ENCODE data around the gene POLR2A.
A peak's percentile ranks its signal among the peaks of the same experiment; 100 is the strongest.

Gene POLR2A

DNA sequence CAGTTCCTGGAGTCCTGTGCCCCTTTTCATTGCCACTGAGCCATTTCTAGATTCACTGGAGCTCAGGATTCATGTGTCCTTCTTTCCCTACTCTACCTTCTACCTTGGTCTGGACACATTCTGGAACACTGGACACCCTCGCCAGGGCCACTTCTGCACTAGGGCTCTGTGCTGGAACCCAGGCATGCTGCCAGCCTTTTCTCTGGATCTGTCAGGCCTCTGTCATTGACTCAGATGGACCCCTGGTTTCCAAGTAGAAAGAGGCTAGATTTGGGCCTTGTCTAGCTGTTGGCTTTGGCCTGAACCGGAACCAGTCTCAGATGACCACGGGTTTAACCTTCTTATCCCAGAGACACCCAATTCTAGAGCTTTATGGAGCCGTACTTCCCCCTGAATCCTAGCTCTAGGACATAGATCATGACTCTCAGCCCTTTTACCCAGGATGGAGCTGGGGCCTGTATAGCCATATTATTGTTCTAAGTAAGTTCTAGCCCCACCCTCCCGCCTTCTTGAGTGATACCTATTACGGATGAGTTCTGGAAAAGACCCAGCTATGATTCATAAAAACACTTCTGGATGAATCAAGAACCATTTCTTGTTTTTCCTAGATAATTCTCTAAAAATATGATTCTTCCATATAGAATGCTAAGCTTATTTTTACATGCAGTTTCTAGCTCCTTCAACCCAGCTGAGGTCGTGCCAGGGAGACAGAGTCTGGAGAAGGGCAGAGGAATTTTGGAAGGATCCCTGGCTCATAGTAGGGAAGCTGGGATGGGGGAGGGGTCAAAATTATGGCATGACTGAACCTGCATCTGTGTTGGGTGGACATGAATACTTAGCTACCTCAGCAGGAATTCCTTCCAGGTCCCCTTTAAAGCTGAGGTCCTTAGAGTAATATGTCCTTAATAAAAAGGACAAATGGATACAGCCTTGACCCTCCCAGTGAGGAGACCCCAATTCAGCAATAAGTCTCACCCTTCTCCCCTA, 40.4 kb upstream of the POLR2A start:
- Histone ChIP-seq H3K27me3 (ENCODE audit: insufficient read depth, low read length) (peaks cover 5% of the 10 kb centered on the region), H3K9me3 (ENCODE audit: low read length) (no peaks in the 10 kb centered on the region), H2AFZ (ENCODE audit: low read depth, low read length) (no peak overlapping the region), H3K4me3 (ENCODE audit: low read length) (no peak overlapping the region), H3K36me3 (ENCODE audit: insufficient read depth, low read length) (no peaks in the 10 kb centered on the region), H3K4me1 (ENCODE audit: insufficient read depth, low read length) (peaks cover 24% of the 10 kb centered on the region)

GRCh38 chr17:7444682-7445618, 39.2 kb upstream of the POLR2A start, which contains the start of gene CHRNB1:
Gene CHRNB1, plus strand, starts transcription at chr17:7445061. Its CDS starts 67 bp downstream, at chr17:7445128.
- Histone ChIP-seq H3K4me3 (ENCODE audit: low read length) (peak within 1 kb of the TSS; percentile 40), H3K27me3 (ENCODE audit: insufficient read depth, low read length) (no peaks in the 10 kb centered on the region), H3K9me3 (ENCODE audit: low read length) (no peaks in the 10 kb centered on the region), H3K4me1 (ENCODE audit: insufficient read depth, low read length) (peaks cover 15% of the 10 kb centered on the region), H3K36me3 (ENCODE audit: insufficient read depth, low read length) (no peaks in the 10 kb centered on the region), H2AFZ (ENCODE audit: low read depth, low read length) (peak within 1 kb of the TSS; percentile 29)

DNA sequence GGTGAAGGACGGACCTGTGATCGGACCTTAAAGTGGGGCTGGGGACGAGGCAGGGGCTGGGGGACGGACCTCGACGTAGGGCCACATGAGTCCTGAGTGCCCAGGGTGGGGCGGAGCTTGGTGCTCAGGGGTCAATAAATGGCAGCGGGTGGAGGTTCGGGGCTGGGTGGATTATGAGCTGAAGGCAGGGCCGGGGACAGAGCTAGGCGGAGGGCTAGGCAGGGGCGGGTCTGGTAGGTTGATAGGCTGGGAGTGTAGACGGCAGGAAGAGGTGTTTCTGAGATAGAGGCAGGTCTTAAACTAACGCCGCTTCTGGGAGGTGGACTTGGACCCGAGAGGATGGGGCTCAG, 38.6 kb upstream of the POLR2A start:
- Histone ChIP-seq H3K27me3 (ENCODE audit: insufficient read depth, low read length) (no peaks in the 10 kb centered on the region), H3K4me1 (ENCODE audit: insufficient read depth, low read length) (peaks cover 11% of the 10 kb centered on the region), H3K36me3 (ENCODE audit: insufficient read depth, low read length) (no peaks in the 10 kb centered on the region), H3K9me3 (ENCODE audit: low read length) (no peaks in the 10 kb centered on the region), H2AFZ (ENCODE audit: low read depth, low read length) (peak overlapping the region; percentile 29), H3K4me3 (ENCODE audit: low read length) (peak overlapping the region; percentile 40)

GRCh38 chr17:7448461-7448860, 35.7 kb upstream of the POLR2A start:
- no peaks in the 10 kb centered on the region for H3K36me3 ChIP-seq (ENCODE audit: insufficient read depth, low read length)
- H3K4me3 ChIP-seq (ENCODE audit: low read length), result no peak overlapping the region
- no peaks in the 10 kb centered on the region for H3K9me3 ChIP-seq (ENCODE audit: low read length)
- no peaks in the 10 kb centered on the region for H3K27me3 ChIP-seq (ENCODE audit: insufficient read depth, low read length)
- H2AFZ ChIP-seq (ENCODE audit: low read depth, low read length), result no peak overlapping the region
- H3K4me1 ChIP-seq (ENCODE audit: insufficient read depth, low read length), result peaks cover 2% of the 10 kb centered on the region

DNA sequence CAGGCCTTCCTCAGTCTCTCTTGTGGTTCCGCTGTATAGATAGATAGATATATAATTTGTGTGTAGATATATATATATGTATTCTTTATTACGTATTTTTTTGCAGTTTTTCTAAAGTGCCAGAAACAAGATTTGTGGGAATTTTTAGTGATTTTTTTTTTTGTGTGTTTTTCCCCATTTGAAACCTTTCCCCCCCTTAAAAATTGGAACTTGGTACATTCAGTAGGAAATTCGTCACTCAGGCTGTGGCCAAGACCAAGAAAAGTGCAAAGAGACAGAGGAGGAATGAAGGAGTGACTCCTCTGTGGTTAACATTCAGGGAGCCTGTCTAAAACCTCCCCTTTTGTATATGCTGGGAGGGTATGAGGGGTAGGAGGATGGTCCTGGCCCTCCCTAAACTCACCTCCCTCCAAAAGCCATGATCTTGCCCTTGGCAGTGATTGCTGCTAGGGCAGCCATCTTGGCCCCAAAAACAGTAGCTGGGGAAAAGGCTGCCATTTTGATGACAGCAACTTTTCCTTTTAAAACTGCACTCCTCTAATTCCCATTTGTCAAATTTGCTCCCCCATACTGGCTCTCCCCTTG, 24.1 kb upstream of the POLR2A start:
- H3K36me3 ChIP-seq (ENCODE audit: insufficient read depth, low read length), result peaks cover 17% of the 10 kb centered on the region
- H3K4me3 ChIP-seq (ENCODE audit: low read length), result no peak overlapping the region
- H3K27me3 ChIP-seq (ENCODE audit: insufficient read depth, low read length), result no peaks in the 10 kb centered on the region
- no peaks in the 10 kb centered on the region for H3K9me3 ChIP-seq (ENCODE audit: low read length)
- H2AFZ ChIP-seq (ENCODE audit: low read depth, low read length), result no peak overlapping the region
- H3K4me1 ChIP-seq (ENCODE audit: insufficient read depth, low read length), result no peaks in the 10 kb centered on the region

- H2AFZ ChIP-seq (ENCODE audit: low read depth, low read length), result no peak overlapping the region
- H3K36me3 ChIP-seq (ENCODE audit: insufficient read depth, low read length), result peaks cover 17% of the 10 kb centered on the region
- no peaks in the 10 kb centered on the region for H3K4me1 ChIP-seq (ENCODE audit: insufficient read depth, low read length)
- no peak overlapping the region for H3K4me3 ChIP-seq (ENCODE audit: low read length)
- H3K9me3 ChIP-seq (ENCODE audit: low read length), result no peaks in the 10 kb centered on the region
- H3K27me3 ChIP-seq (ENCODE audit: insufficient read depth, low read length), result no peaks in the 10 kb centered on the region
Measured at GRCh38 chr17:7460850-7461660, 23.1 kb upstream of the POLR2A start.

GRCh38 chr17:7462474-7463371, 21.4 kb upstream of the POLR2A start:
- Histone ChIP-seq H3K27me3 (ENCODE audit: insufficient read depth, low read length) (no peaks in the 10 kb centered on the region), H3K9me3 (ENCODE audit: low read length) (no peaks in the 10 kb centered on the region), H2AFZ (ENCODE audit: low read depth, low read length) (no peak overlapping the region), H3K4me1 (ENCODE audit: insufficient read depth, low read length) (peaks cover 10% of the 10 kb centered on the region), H3K4me3 (ENCODE audit: low read length) (no peak overlapping the region), H3K36me3 (ENCODE audit: insufficient read depth, low read length) (peaks cover 22% of the 10 kb centered on the region)

DNA sequence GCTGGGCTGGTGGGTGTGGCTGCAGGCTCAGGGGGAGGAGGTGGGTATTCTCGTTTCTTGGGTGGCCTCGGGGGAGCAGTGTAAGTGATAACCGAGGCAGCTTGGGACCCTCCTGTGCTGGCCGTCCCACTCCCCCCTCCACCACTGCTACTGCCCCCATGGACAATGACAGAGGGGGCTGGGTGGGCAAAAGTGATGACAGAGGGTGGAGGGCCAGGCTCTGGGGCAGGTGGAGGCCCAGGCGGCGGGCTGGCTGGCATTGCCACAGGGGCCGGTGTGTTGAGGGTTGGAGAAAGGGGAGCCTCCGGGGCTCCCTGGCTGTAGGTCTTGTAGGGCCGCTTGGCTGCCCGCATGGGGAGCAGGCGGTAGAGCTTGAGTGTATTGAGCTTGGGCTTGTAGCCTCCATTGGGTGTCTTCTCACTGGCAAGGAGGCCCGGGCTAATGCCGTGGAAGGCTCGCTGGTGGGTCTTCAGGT, 20.8 kb upstream of the POLR2A start:
- H3K4me3 ChIP-seq (ENCODE audit: low read length), result no peak overlapping the region
- H3K4me1 ChIP-seq (ENCODE audit: insufficient read depth, low read length), result peaks cover 15% of the 10 kb centered on the region
- no peak overlapping the region for H2AFZ ChIP-seq (ENCODE audit: low read depth, low read length)
- no peaks in the 10 kb centered on the region for H3K9me3 ChIP-seq (ENCODE audit: low read length)
- H3K36me3 ChIP-seq (ENCODE audit: insufficient read depth, low read length), result peaks cover 22% of the 10 kb centered on the region
- H3K27me3 ChIP-seq (ENCODE audit: insufficient read depth, low read length), result no peaks in the 10 kb centered on the region

DNA sequence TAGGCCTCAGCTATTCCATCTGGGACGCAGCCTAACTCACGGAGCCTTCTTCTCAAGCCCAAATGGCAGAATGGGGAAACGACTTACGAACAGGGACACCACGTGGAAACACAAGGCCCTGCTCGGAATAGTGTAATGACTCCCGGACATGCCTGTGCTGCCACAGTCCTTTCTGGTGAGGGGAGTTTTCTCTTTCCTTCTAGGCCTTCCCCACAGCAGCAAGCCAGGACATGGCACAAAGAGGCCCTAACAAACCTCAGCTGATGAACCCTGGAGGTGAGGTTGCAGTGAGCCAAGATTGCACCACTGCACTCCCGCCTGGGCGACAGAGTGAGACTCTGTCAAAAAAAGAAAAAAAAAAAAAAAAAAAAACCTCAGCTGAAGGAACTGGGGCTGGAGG, 20.1 kb upstream of the POLR2A start:
- Histone ChIP-seq H3K4me1 (ENCODE audit: insufficient read depth, low read length) (peaks cover 16% of the 10 kb centered on the region), H2AFZ (ENCODE audit: low read depth, low read length) (no peak overlapping the region), H3K4me3 (ENCODE audit: low read length) (no peak overlapping the region), H3K9me3 (ENCODE audit: low read length) (no peaks in the 10 kb centered on the region), H3K36me3 (ENCODE audit: insufficient read depth, low read length) (peaks cover 22% of the 10 kb centered on the region), H3K27me3 (ENCODE audit: insufficient read depth, low read length) (no peaks in the 10 kb centered on the region)

- H3K27me3 ChIP-seq (ENCODE audit: insufficient read depth, low read length), result no peaks in the 10 kb centered on the region
- H3K4me1 ChIP-seq (ENCODE audit: insufficient read depth, low read length), result peaks cover 16% of the 10 kb centered on the region
- no peak overlapping the region for H2AFZ ChIP-seq (ENCODE audit: low read depth, low read length)
- H3K36me3 ChIP-seq (ENCODE audit: insufficient read depth, low read length), result peaks cover 22% of the 10 kb centered on the region
- no peak overlapping the region for H3K4me3 ChIP-seq (ENCODE audit: low read length)
- no peaks in the 10 kb centered on the region for H3K9me3 ChIP-seq (ENCODE audit: low read length)
Measured at GRCh38 chr17:7465597-7466275, 18.4 kb upstream of the POLR2A start.

GRCh38 chr17:7466318-7466638, 17.9 kb upstream of the POLR2A start:
- no peak overlapping the region for H2AFZ ChIP-seq (ENCODE audit: low read depth, low read length)
- no peaks in the 10 kb centered on the region for H3K9me3 ChIP-seq (ENCODE audit: low read length)
- no peak overlapping the region for H3K4me3 ChIP-seq (ENCODE audit: low read length)
- peaks cover 16% of the 10 kb centered on the region for H3K4me1 ChIP-seq (ENCODE audit: insufficient read depth, low read length)
- no peaks in the 10 kb centered on the region for H3K27me3 ChIP-seq (ENCODE audit: insufficient read depth, low read length)
- peaks cover 22% of the 10 kb centered on the region for H3K36me3 ChIP-seq (ENCODE audit: insufficient read depth, low read length)
